Natural killer cell (primary cell): ENCODE results near the gene NUP98. TPM values are rescaled to one million over a fixed set of nuclear protein-coding genes. Genes with fewer than 3 reads are reported as not detected.
A peak's percentile ranks its signal among the peaks of the same experiment; 100 is the strongest.

ENCODE experiments used
- ATAC-seq, 3 donors: fragments of 150-1000 bp in 2 of 3; fragments of 200-7000 bp in 1 of 3; cut with Tn5 transposase; 1 replicate in 1 of 3; 2 replicates in 2 of 3; pipeline ENCODE4 v1.10.0; 2021; ENCODE audit warnings: mild to moderate bottlenecking in 2 of 3, moderate library complexity in 2 of 3
- DNase-seq, 2 donors: peaks; one replicate each; pipeline versions ENCODE4 v3.0.0 to v3.0.0-alpha.2; 2013 to 2021; ENCODE audit warnings: mixed read lengths in 1 of 2
- H3K27ac ChIP-seq: one replicate; pipeline ENCODE4 v1.5.1; 2013; ENCODE audit warnings: mild to moderate bottlenecking, low read length
- H3K27me3 ChIP-seq: one replicate; pipeline ENCODE4 v1.6.1; 2013; ENCODE audit warnings: low read length; ENCODE audit not compliant: control insufficient read depth, insufficient read depth
- H3K36me3 ChIP-seq: one replicate; pipeline ENCODE4 v1.6.1; 2013; ENCODE audit warnings: low read length; ENCODE audit not compliant: control insufficient read depth, insufficient read depth
- H3K4me1 ChIP-seq: one replicate; pipeline ENCODE4 v1.6.1; 2013; ENCODE audit warnings: low read length; ENCODE audit not compliant: control insufficient read depth, insufficient read depth
- H3K4me3 ChIP-seq: one replicate; pipeline ENCODE4 v1.5.1; 2013; ENCODE audit warnings: low read length
- H3K9me3 ChIP-seq: one replicate; pipeline ENCODE4 v1.6.1; 2013; ENCODE audit warnings: low read length; ENCODE audit not compliant: control insufficient read depth, insufficient read depth
- H3K27ac Mint-ChIP-seq, 2 donors: one replicate each; pipeline ENCODE4 v1.8.0; 2022; ENCODE audit warnings: mild to moderate bottlenecking in 2 of 2, mixed read lengths in 2 of 2, moderate library complexity in 1 of 2
- H3K27me3 Mint-ChIP-seq, 2 donors: one replicate each; pipeline ENCODE4 v1.8.0; 2022; ENCODE audit warnings: low read depth in 2 of 2, mixed read lengths in 2 of 2
- H3K36me3 Mint-ChIP-seq: one replicate; pipeline ENCODE4 v1.8.0; 2022; ENCODE audit warnings: mixed read lengths
- H3K4me1 Mint-ChIP-seq, 2 donors: one replicate each; pipeline ENCODE4 v1.8.0; 2022; ENCODE audit warnings: mixed read lengths in 2 of 2
- H3K4me3 Mint-ChIP-seq: one replicate; pipeline ENCODE4 v1.8.0; 2022; ENCODE audit warnings: mild to moderate bottlenecking, moderate library complexity, mixed read lengths
- H3K9me3 Mint-ChIP-seq, 2 donors: one replicate each; pipeline ENCODE4 v1.8.0; 2022; ENCODE audit warnings: mixed read lengths in 2 of 2
- WGBS: methylation state at CpG from one replicate; pipeline ENCODE4 v1.1.7; 2013; ENCODE audit warnings: missing lambda C conversion rate; ENCODE audit not compliant: insufficient coverage; 5-methylcytosine and 5-hydroxymethylcytosine counted together
- intact Hi-C: fragments of 100-400 bp; cut with micrococcal nuclease; formaldehyde crosslinking; loops from one replicate; pipeline ENCODE4 v1.14.2; 2022
- total RNA-seq, 4 donors: library from RNA; stranded (reverse); fragments of 120-200 nt in 1 of 4; gene quantifications; one replicate each; pipeline versions ENCODE4 v1.2.3 to v1.2.4, GENCODE V29; 2013 to 2022
- TF ChIP-seq, protein P1 (sequence below): fragments of 200-600 bp; IDR thresholded peaks from one replicate; pipeline ENCODE4 v1.8.0; 2022; ENCODE audit warnings: antibody characterized with exemption

NUP98 gene
- total RNA-seq, 3 donors from 2014 or later (not counting 1 experiment from before 2014, with no cell fraction given), result 88.5 to 103 (median 92.8) TPM

DNA sequence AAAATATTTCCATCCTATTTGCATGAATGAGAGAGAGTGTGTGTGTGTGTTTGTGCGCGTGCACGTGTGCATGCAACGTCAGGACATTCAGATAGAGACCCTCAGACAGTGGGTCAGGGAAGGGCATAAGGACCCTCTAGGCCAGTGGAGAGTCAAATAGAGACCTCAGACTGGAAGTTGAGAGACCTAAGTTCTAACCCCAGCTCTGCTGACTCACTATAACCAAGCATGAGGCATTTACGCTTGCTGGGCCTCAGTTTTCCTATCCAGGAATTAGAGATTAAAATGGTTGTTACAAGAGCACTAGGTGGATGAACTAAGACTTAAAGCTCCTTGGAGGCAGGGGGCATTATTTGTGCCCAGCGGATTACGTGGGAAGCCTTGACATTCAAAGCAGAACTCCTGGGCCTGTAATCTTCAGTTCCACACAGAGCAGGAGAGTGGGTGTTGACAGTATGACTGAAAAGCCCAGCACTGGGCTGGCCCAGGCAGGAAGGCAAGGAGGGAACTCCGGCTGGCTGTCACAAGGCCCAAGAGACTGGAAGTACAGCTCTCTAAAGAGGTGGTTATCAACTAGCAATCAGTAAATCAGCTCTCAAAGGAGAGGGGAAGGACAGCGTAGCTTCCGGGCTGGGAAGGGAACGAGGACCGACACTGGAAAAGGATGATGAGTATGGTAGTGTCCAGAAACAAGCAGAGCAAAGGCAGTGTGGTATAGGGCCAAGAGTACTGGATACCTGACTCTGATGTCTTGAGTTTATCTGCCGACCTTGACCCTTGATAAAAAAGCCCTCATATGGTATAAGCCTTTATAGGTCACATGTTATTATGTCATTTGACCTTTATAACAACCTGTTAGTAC is 34.3 kb upstream of the NUP98 start:
- no peaks in the 10 kb centered on the region for H3K9me3 Mint-ChIP-seq
- 74% methylated on average over 12 of the region's 13 CpGs for WGBS
- H3K27me3 ChIP-seq, result no peaks in the 10 kb centered on the region
- peaks cover 69 to 86% of the 10 kb centered on the region in 2 donors for H3K4me1 Mint-ChIP-seq
- peak overlapping the region; percentile 90 to 95 for H3K27ac Mint-ChIP-seq
- intact Hi-C loops, result no loop called here
- H3K36me3 Mint-ChIP-seq, result no peaks in the 10 kb centered on the region
- H3K4me3 ChIP-seq, result no peak overlapping the region
- ATAC-seq (peak in 1 of 3 donors; percentile 42), DNase-seq (no peak)
- H3K36me3 ChIP-seq, result peaks cover 37% of the 10 kb centered on the region
- peaks cover 67% of the 10 kb centered on the region for H3K4me1 ChIP-seq
- peak overlapping the region; percentile 21 for H3K4me3 Mint-ChIP-seq
- no peaks in the 10 kb centered on the region for H3K27me3 Mint-ChIP-seq
- no peaks in the 10 kb centered on the region for H3K9me3 ChIP-seq
- TF ChIP-seq, protein P1, sequence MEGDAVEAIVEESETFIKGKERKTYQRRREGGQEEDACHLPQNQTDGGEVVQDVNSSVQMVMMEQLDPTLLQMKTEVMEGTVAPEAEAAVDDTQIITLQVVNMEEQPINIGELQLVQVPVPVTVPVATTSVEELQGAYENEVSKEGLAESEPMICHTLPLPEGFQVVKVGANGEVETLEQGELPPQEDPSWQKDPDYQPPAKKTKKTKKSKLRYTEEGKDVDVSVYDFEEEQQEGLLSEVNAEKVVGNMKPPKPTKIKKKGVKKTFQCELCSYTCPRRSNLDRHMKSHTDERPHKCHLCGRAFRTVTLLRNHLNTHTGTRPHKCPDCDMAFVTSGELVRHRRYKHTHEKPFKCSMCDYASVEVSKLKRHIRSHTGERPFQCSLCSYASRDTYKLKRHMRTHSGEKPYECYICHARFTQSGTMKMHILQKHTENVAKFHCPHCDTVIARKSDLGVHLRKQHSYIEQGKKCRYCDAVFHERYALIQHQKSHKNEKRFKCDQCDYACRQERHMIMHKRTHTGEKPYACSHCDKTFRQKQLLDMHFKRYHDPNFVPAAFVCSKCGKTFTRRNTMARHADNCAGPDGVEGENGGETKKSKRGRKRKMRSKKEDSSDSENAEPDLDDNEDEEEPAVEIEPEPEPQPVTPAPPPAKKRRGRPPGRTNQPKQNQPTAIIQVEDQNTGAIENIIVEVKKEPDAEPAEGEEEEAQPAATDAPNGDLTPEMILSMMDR, result no peak
- H3K27ac ChIP-seq, result peak overlapping the region; percentile 42

DNA sequence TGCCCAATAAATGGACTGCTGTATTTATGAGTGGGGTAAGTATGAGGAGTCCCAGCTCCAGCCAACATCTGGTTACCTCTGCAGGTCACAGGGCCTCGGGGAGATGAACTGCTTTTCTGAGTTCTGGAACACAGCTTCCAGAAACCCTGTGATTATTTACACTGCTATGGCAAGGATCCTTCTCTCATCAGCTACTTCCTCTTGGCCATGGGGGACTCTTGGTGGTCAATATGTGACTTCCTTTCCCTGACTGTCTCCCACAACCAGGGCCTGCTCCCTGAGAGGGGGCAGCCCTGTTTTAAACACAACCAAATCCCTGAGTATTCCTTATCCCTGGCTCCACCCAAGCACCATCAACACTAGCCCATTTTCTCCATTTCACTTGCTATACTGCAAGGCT is 33.4 kb upstream of the NUP98 start:
- Histone ChIP-seq H3K4me1 (peaks cover 60% of the 10 kb centered on the region), H3K27me3 (no peaks in the 10 kb centered on the region), H3K36me3 (peaks cover 46% of the 10 kb centered on the region), H3K9me3 (no peaks in the 10 kb centered on the region), H3K4me3 (no peak overlapping the region), H3K27ac (peak overlapping the region; percentile 42)
- ATAC-seq (peak in 2 of 3 donors; percentile 23 to 30), DNase-seq (no peak)
- H3K27ac Mint-ChIP-seq, result peak overlapping the region; percentile 90 to 95
- WGBS, result 18% methylated on average over 1 of the region's 1 CpG
- no peaks in the 10 kb centered on the region for H3K9me3 Mint-ChIP-seq
- TF ChIP-seq, protein P1, result no peak
- H3K27me3 Mint-ChIP-seq, result no peaks in the 10 kb centered on the region
- intact Hi-C loops, result no loop called here
- H3K36me3 Mint-ChIP-seq, result no peaks in the 10 kb centered on the region
- H3K4me3 Mint-ChIP-seq, result peak overlapping the region; percentile 21
- H3K4me1 Mint-ChIP-seq, result peaks cover 76 to 78% of the 10 kb centered on the region in 2 donors

GRCh38 chr11:3830088-3830487 is 32.7 kb upstream of the NUP98 start:
- no peak overlapping the region for H3K4me3 ChIP-seq
- intact Hi-C loops, result no loop called here
- DNase-seq, result no peak
- H3K27me3 ChIP-seq, result no peaks in the 10 kb centered on the region
- no peaks in the 10 kb centered on the region for H3K36me3 Mint-ChIP-seq
- peaks cover 47% of the 10 kb centered on the region for H3K36me3 ChIP-seq
- H3K9me3 ChIP-seq, result no peaks in the 10 kb centered on the region
- H3K4me1 Mint-ChIP-seq, result peaks cover 72 to 73% of the 10 kb centered on the region in 2 donors
- TF ChIP-seq, protein P1, result no peak
- no peaks in the 10 kb centered on the region for H3K9me3 Mint-ChIP-seq
- H3K4me3 Mint-ChIP-seq, result no peak overlapping the region
- peaks cover 60% of the 10 kb centered on the region for H3K4me1 ChIP-seq
- 95% methylated on average over 2 of the region's 3 CpGs for WGBS
- H3K27ac Mint-ChIP-seq, result peak overlapping the region; percentile 90 to 95
- no peaks in the 10 kb centered on the region for H3K27me3 Mint-ChIP-seq
- H3K27ac ChIP-seq, result no peak overlapping the region
- ATAC-seq, result no peak
